Neural cell (in vitro differentiated cells): ENCODE data around the gene TMEM190. TPM values are rescaled to one million over a fixed set of nuclear protein-coding genes. Genes with fewer than 3 reads are reported as not detected.

ENCODE experiments used
- H2AFZ ChIP-seq: fragments of 200-600, 300-800 bp; sonication (generic), shearing (Covaris generic); 2 replicates; pipeline ENCODE4 v1.6.0; 2014; ENCODE audit warnings: low read depth, mild to moderate bottlenecking, antibody characterized with exemption, low read length, moderate library complexity
- H3F3A ChIP-seq: fragments of 200-600 bp; shearing (Covaris generic); 2 replicates; pipeline ENCODE4 v1.6.1; 2016; ENCODE audit warnings: mild to moderate bottlenecking, moderate library complexity, mixed read lengths, antibody characterized with exemption, low read length; ENCODE audit not compliant: insufficient read depth, poor library complexity, severe bottlenecking
- H3K27ac ChIP-seq: fragments of 200-600, 300-800 bp; sonication (generic), shearing (Covaris generic); 2 replicates; pipeline ENCODE4 v1.5.1; 2014; ENCODE audit warnings: mild to moderate bottlenecking, low read length, moderate library complexity
- H3K27me3 ChIP-seq: fragments of 300-800, 200-600 bp; sonication (generic), shearing (Covaris generic); 2 replicates; pipeline ENCODE4 v1.6.0; 2014; ENCODE audit warnings: mild to moderate bottlenecking, low read depth, low read length, moderate library complexity; ENCODE audit not compliant: insufficient read depth
- H3K36me3 ChIP-seq: fragments of 300-800, 200-600 bp; sonication (generic), shearing (Covaris generic); 2 replicates; pipeline ENCODE4 v1.5.1; 2014; ENCODE audit warnings: mild to moderate bottlenecking, antibody characterized with exemption, low read length, moderate library complexity; ENCODE audit not compliant: insufficient read depth
- H3K4me2 ChIP-seq: fragments of 300-800, 200-600 bp; sonication (generic), shearing (Covaris generic); 2 replicates; pipeline ENCODE4 v1.6.0; 2014; ENCODE audit warnings: mild to moderate bottlenecking, low read length
- H3K4me3 ChIP-seq: fragments of 300-800, 200-600 bp; sonication (generic), shearing (Covaris generic); 2 replicates; pipeline ENCODE4 v1.5.1; 2014; ENCODE audit warnings: mild to moderate bottlenecking, low read length, moderate library complexity
- H3K79me2 ChIP-seq: fragments of 200-600 bp; shearing (Covaris generic); replicated peaks from 2 replicates; pipeline ENCODE4 v1.6.0; 2014; ENCODE audit warnings: mild to moderate bottlenecking, low read length, moderate library complexity; ENCODE audit not compliant: insufficient read depth
- H3K9ac ChIP-seq: fragments of 300-800, 200-600 bp; sonication (generic), shearing (Covaris generic); 2 replicates; pipeline ENCODE4 v1.6.1; 2016; ENCODE audit warnings: mild to moderate bottlenecking, low read length, mixed read lengths
- H3K9me2 ChIP-seq: fragments of 200-600 bp; shearing (Covaris generic); 2 replicates; pipeline ENCODE4 v1.6.1; 2016; ENCODE audit warnings: mild to moderate bottlenecking, low read length, mixed read lengths; ENCODE audit not compliant: insufficient read depth
- H3K9me3 ChIP-seq: fragments of 200-600, 300-800 bp; sonication (generic), shearing (Covaris generic); 2 replicates; pipeline ENCODE4 v1.6.1; 2016; ENCODE audit warnings: mild to moderate bottlenecking, mixed run types, low read length, moderate library complexity, mixed read lengths
- H4K20me1 ChIP-seq: fragments of 200-600 bp; shearing (Covaris generic); 2 replicates; pipeline ENCODE4 v1.6.1; 2016; ENCODE audit warnings: mild to moderate bottlenecking, mixed run types; ENCODE audit not compliant: insufficient read depth
- EP300 ChIP-seq: fragments of 450-650 bp; conservative IDR thresholded peaks from 2 replicates; pipeline ENCODE4 v1.6.1; 2014; ENCODE audit warnings: antibody characterized with exemption, mild to moderate bottlenecking, moderate library complexity; ENCODE audit not compliant: poor library complexity, severe bottlenecking
- EZH2 ChIP-seq: fragments of 200-600, 300-800 bp; shearing (Covaris generic), sonication (generic); IDR thresholded peaks from 2 replicates; pipeline ENCODE4 v1.6.1; 2014; ENCODE audit warnings: antibody characterized with exemption, low read length, borderline replicate concordance, mild to moderate bottlenecking; ENCODE audit not compliant: insufficient read depth, poor library complexity, severe bottlenecking
- MXI1 ChIP-seq: fragments of 450-650 bp; conservative IDR thresholded peaks from 2 replicates; pipeline ENCODE4 v1.6.1; 2014; ENCODE audit warnings: antibody characterized with exemption, mild to moderate bottlenecking; ENCODE audit not compliant: poor library complexity, severe bottlenecking
- POLR2AphosphoS5 ChIP-seq: IDR thresholded peaks from 2 replicates; pipeline ENCODE4 v1.6.1; 2012
- RAD21 ChIP-seq: fragments of 450-650 bp; conservative IDR thresholded peaks from 2 replicates; pipeline ENCODE4 v1.6.1; 2014; ENCODE audit warnings: antibody characterized with exemption, mild to moderate bottlenecking, moderate library complexity
- SMC3 ChIP-seq: fragments of 450-650 bp; conservative IDR thresholded peaks from 2 replicates; pipeline ENCODE4 v1.6.1; 2014; ENCODE audit warnings: antibody characterized with exemption, mild to moderate bottlenecking, moderate library complexity; ENCODE audit not compliant: poor library complexity
- TAF1 ChIP-seq: IDR thresholded peaks from 2 replicates; pipeline ENCODE4 v1.6.1; 2012; ENCODE audit warnings: low read depth
- polyA plus RNA-seq: library from polyadenylated mRNA; depleted of rRNA; stranded (reverse); fragments of >200 nt; gene quantifications from 2 replicates; pipeline ENCODE4 v1.2.3, GENCODE V29; 2014
- TF ChIP-seq, protein P1 (sequence below): fragments of 450-650 bp; IDR thresholded peaks from 2 replicates; pipeline ENCODE4 v1.5.1; 2014; ENCODE audit warnings: antibody characterized with exemption, mild to moderate bottlenecking, moderate library complexity; ENCODE audit not compliant: poor library complexity, severe bottlenecking
- TF ChIP-seq, protein P2 (sequence below): IDR thresholded peaks from 2 replicates; pipeline ENCODE4 v1.6.1; 2012; ENCODE audit warnings: borderline replicate concordance

Gene TMEM190
- polyA plus RNA-seq, 1 donor from 2014 or later, result not detected

GRCh38 chr19:55350620-55351315 lies 25.9 kb upstream of the TMEM190 start:
- H3K79me2 ChIP-seq, result no peaks in the 10 kb centered on the region
- no peak overlapping the region for H3K9ac ChIP-seq
- no peaks in the 10 kb centered on the region for H4K20me1 ChIP-seq
- H3K27ac ChIP-seq, result no peak overlapping the region
- no peak for TF ChIP-seq SMC3
- no peak for TF ChIP-seq EP300
- TF ChIP-seq, protein P1, sequence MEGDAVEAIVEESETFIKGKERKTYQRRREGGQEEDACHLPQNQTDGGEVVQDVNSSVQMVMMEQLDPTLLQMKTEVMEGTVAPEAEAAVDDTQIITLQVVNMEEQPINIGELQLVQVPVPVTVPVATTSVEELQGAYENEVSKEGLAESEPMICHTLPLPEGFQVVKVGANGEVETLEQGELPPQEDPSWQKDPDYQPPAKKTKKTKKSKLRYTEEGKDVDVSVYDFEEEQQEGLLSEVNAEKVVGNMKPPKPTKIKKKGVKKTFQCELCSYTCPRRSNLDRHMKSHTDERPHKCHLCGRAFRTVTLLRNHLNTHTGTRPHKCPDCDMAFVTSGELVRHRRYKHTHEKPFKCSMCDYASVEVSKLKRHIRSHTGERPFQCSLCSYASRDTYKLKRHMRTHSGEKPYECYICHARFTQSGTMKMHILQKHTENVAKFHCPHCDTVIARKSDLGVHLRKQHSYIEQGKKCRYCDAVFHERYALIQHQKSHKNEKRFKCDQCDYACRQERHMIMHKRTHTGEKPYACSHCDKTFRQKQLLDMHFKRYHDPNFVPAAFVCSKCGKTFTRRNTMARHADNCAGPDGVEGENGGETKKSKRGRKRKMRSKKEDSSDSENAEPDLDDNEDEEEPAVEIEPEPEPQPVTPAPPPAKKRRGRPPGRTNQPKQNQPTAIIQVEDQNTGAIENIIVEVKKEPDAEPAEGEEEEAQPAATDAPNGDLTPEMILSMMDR, result no peak
- TF ChIP-seq RAD21, result no peak
- TF ChIP-seq, protein P2, sequence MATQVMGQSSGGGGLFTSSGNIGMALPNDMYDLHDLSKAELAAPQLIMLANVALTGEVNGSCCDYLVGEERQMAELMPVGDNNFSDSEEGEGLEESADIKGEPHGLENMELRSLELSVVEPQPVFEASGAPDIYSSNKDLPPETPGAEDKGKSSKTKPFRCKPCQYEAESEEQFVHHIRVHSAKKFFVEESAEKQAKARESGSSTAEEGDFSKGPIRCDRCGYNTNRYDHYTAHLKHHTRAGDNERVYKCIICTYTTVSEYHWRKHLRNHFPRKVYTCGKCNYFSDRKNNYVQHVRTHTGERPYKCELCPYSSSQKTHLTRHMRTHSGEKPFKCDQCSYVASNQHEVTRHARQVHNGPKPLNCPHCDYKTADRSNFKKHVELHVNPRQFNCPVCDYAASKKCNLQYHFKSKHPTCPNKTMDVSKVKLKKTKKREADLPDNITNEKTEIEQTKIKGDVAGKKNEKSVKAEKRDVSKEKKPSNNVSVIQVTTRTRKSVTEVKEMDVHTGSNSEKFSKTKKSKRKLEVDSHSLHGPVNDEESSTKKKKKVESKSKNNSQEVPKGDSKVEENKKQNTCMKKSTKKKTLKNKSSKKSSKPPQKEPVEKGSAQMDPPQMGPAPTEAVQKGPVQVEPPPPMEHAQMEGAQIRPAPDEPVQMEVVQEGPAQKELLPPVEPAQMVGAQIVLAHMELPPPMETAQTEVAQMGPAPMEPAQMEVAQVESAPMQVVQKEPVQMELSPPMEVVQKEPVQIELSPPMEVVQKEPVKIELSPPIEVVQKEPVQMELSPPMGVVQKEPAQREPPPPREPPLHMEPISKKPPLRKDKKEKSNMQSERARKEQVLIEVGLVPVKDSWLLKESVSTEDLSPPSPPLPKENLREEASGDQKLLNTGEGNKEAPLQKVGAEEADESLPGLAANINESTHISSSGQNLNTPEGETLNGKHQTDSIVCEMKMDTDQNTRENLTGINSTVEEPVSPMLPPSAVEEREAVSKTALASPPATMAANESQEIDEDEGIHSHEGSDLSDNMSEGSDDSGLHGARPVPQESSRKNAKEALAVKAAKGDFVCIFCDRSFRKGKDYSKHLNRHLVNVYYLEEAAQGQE, result no peak
- no peak for TF ChIP-seq MXI1
- TF ChIP-seq POLR2AphosphoS5, result no peak
- no peak for TF ChIP-seq EZH2
- no peak for TF ChIP-seq TAF1
- no peaks in the 10 kb centered on the region for H3K9me2 ChIP-seq
- no peaks in the 10 kb centered on the region for H3K36me3 ChIP-seq
- no peak overlapping the region for H2AFZ ChIP-seq
- no peaks in the 10 kb centered on the region for H3K9me3 ChIP-seq
- H3K27me3 ChIP-seq, result peaks cover 45% of the 10 kb centered on the region
- H3K4me2 ChIP-seq, result no peak overlapping the region
- H3F3A ChIP-seq, result no peaks in the 10 kb centered on the region
- no peak overlapping the region for H3K4me3 ChIP-seq

- no peak for TF ChIP-seq RAD21
- H4K20me1 ChIP-seq, result no peaks in the 10 kb centered on the region
- H3F3A ChIP-seq, result no peaks in the 10 kb centered on the region
- no peaks in the 10 kb centered on the region for H3K36me3 ChIP-seq
- H3K9me3 ChIP-seq, result no peaks in the 10 kb centered on the region
- no peak overlapping the region for H3K4me3 ChIP-seq
- H3K4me2 ChIP-seq, result no peak overlapping the region
- no peak overlapping the region for H2AFZ ChIP-seq
- no peaks in the 10 kb centered on the region for H3K79me2 ChIP-seq
- H3K27ac ChIP-seq, result no peak overlapping the region
- peaks cover 54% of the 10 kb centered on the region for H3K27me3 ChIP-seq
- no peaks in the 10 kb centered on the region for H3K9me2 ChIP-seq
- H3K9ac ChIP-seq, result no peak overlapping the region
Observed at GRCh38 chr19:55352040-55352439, 24.6 kb upstream of the TMEM190 start.
